IMR-90 (cell line): Measurements from ENCODE around the gene NKAIN2. TPM values are rescaled to one million over a fixed set of nuclear protein-coding genes. Genes with fewer than 3 reads are reported as not detected.

Experiments
- ATAC-seq: fragments of 200-7000 bp; cut with Tn5 transposase; 2 replicates; pipeline ENCODE4 v1.9.1; 2020; ENCODE audit warnings: low read depth, mild to moderate bottlenecking, moderate library complexity
- BruUV-seq: library from RNA; stranded (reverse); fragments of 400-500 nt; replicated peaks from 2 replicates; lab custom pipeline; 2021; lab: Mats Ljungman, UMichigan
- CTCF ChIA-PET: fragments of 300-600 bp; formaldehyde crosslinking; extraction: SDS; loops from one replicate; lab custom pipeline; 2021; ENCODE audit warnings: antibody characterized with exemption; lab: Yijun Ruan, JAX
- POLR2A ChIA-PET: fragments of 300-600 bp; sonication (Branson Sonifier 250); formaldehyde crosslinking; loops from one replicate; lab custom pipeline; 2022; ENCODE audit warnings: antibody characterized with exemption; ENCODE audit not compliant: unreplicated experiment; lab: Charles Lee
- DNase-seq: peaks from one replicate; pipeline ENCODE4 v3.0.0; 2013
- H2AFZ ChIP-seq: replicated peaks from 2 replicates; pipeline ENCODE3; 2013; ENCODE audit warnings: low read length, mild to moderate bottlenecking; ENCODE audit not compliant: poor library complexity
- H2AK5ac ChIP-seq: 2 replicates; pipeline ENCODE4 v1.6.1; 2013; ENCODE audit warnings: low read depth, low read length, inconsistent platforms
- H2AK9ac ChIP-seq: replicated peaks from 2 replicates; pipeline ENCODE3; 2013; ENCODE audit warnings: mild to moderate bottlenecking, low read depth, low read length, moderate library complexity; ENCODE audit not compliant: poor library complexity
- H2BK120ac ChIP-seq: 2 replicates; pipeline ENCODE4 v1.6.1; 2013; ENCODE audit warnings: low read depth, low read length, inconsistent platforms
- H2BK15ac ChIP-seq: 3 replicates; pipeline ENCODE4 v1.6.1; 2013; ENCODE audit warnings: low read depth, low read length, inconsistent platforms
- H2BK20ac ChIP-seq: 2 replicates; pipeline ENCODE4 v1.6.1; 2013; ENCODE audit warnings: low read depth, mild to moderate bottlenecking, inconsistent platforms, low read length, moderate library complexity
- H2BK5ac ChIP-seq: 2 replicates; pipeline ENCODE4 v1.6.1; 2013; ENCODE audit warnings: mild to moderate bottlenecking, low read depth, low read length, inconsistent platforms; ENCODE audit not compliant: poor library complexity, severe bottlenecking
- H3K14ac ChIP-seq: replicated peaks from 2 replicates; pipeline ENCODE4 v1.6.1; 2013; ENCODE audit warnings: low read depth, low read length, inconsistent platforms
- H3K18ac ChIP-seq: 2 replicates; pipeline ENCODE4 v1.6.1; 2013; ENCODE audit warnings: low read depth, low read length, control low read depth
- H3K23ac ChIP-seq: 2 replicates; pipeline ENCODE4 v1.6.1; 2013; ENCODE audit warnings: low read depth, low read length, inconsistent platforms
- H3K27ac ChIP-seq: 2 replicates; pipeline ENCODE4 v1.5.1; 2013; ENCODE audit warnings: mild to moderate bottlenecking, control low read depth, low read length; ENCODE audit not compliant: insufficient read depth
- H3K27me3 ChIP-seq: 2 replicates; pipeline ENCODE4 v1.6.1; 2013; ENCODE audit warnings: low read length; ENCODE audit not compliant: control insufficient read depth, insufficient read depth
- H3K36me3 ChIP-seq: 2 replicates; pipeline ENCODE4 v1.6.1; 2013; ENCODE audit warnings: low read length, mixed read lengths; ENCODE audit not compliant: control insufficient read depth, insufficient read depth
- H3K4ac ChIP-seq: 2 replicates; pipeline ENCODE4 v1.6.1; 2013; ENCODE audit warnings: low read depth, low read length, inconsistent platforms
- H3K4me1 ChIP-seq: 2 replicates; pipeline ENCODE4 v1.6.1; 2013; ENCODE audit warnings: low read length, mixed read lengths; ENCODE audit not compliant: control insufficient read depth, insufficient read depth
- H3K4me2 ChIP-seq: 2 replicates; pipeline ENCODE4 v1.6.1; 2013; ENCODE audit warnings: low read depth, mild to moderate bottlenecking, control low read depth, low read length, moderate library complexity
- H3K4me3 ChIP-seq: 2 replicates; pipeline ENCODE4 v1.5.1; 2013; ENCODE audit warnings: low read depth, mild to moderate bottlenecking, control low read depth, low read length, moderate library complexity; ENCODE audit not compliant: insufficient read depth
- H3K56ac ChIP-seq: 2 replicates; pipeline ENCODE4 v1.6.1; 2013; ENCODE audit warnings: low read length, inconsistent platforms; ENCODE audit not compliant: insufficient read depth; ENCODE audit errors: extremely low read depth
- H3K79me1 ChIP-seq, 2 experiments: 2 replicates each; pipeline ENCODE4 v1.6.1; 2013; ENCODE audit warnings: low read length in 2 of 2, inconsistent platforms in 1 of 2, low read depth in 1 of 2
- H3K9ac ChIP-seq: 2 replicates; pipeline ENCODE4 v1.6.1; 2013; ENCODE audit warnings: low read depth, low read length, control low read depth
- H3K9me1 ChIP-seq: 2 replicates; pipeline ENCODE4 v1.6.1; 2013; ENCODE audit warnings: low read length, inconsistent platforms; ENCODE audit not compliant: insufficient read depth
- H3K9me3 ChIP-seq: 2 replicates; pipeline ENCODE4 v1.6.1; 2013; ENCODE audit warnings: low read length; ENCODE audit not compliant: control insufficient read depth, insufficient read depth
- H4K20me1 ChIP-seq: 2 replicates; pipeline ENCODE4 v1.6.1; 2013; ENCODE audit warnings: low read length, inconsistent platforms; ENCODE audit not compliant: insufficient read depth
- H4K5ac ChIP-seq: 2 replicates; pipeline ENCODE4 v1.6.1; 2013; ENCODE audit warnings: mild to moderate bottlenecking, low read depth, low read length, control low read depth
- H4K8ac ChIP-seq, 2 experiments: 2 replicates each; pipeline ENCODE4 v1.6.1; 2013; ENCODE audit warnings: low read depth in 2 of 2, low read length in 2 of 2, control low read depth in 1 of 2, inconsistent platforms in 1 of 2
- H4K91ac ChIP-seq: 2 replicates; pipeline ENCODE4 v1.6.1; 2013; ENCODE audit warnings: low read depth, low read length, inconsistent platforms; ENCODE audit not compliant: insufficient read depth
- BHLHE40 ChIP-seq: fragments of 150-350 bp; IDR thresholded peaks from 2 replicates; pipeline ENCODE4 v1.6.1; 2016; ENCODE audit warnings: mild to moderate bottlenecking, low read depth, low read length
- CEBPB ChIP-seq: IDR thresholded peaks from 2 replicates; pipeline ENCODE4 v1.6.1; 2012; ENCODE audit warnings: low read depth, low read length, improper control_type of control experiment
- CHD1 ChIP-seq: IDR thresholded peaks from 2 replicates; pipeline ENCODE4 v1.6.1; 2012; ENCODE audit warnings: low read depth, low read length, improper control_type of control experiment
- ELK1 ChIP-seq: fragments of 150-350 bp; IDR thresholded peaks from 2 replicates; pipeline ENCODE4 v1.6.1; 2016; ENCODE audit warnings: low read depth, mild to moderate bottlenecking, low read length, moderate library complexity, borderline replicate concordance
- FOS ChIP-seq: fragments of 150-350 bp; IDR thresholded peaks from 2 replicates; pipeline ENCODE4 v1.6.1; 2016; ENCODE audit warnings: low read depth, low read length
- MAFK ChIP-seq: IDR thresholded peaks from 2 replicates; pipeline ENCODE4 v1.6.1; 2012; ENCODE audit warnings: low read depth, low read length, improper control_type of control experiment
- MAZ ChIP-seq: IDR thresholded peaks from 2 replicates; pipeline ENCODE4 v1.6.1; 2012; ENCODE audit warnings: low read depth, mild to moderate bottlenecking, low read length, improper control_type of control experiment, moderate library complexity, borderline replicate concordance
- MXI1 ChIP-seq: IDR thresholded peaks from 2 replicates; pipeline ENCODE4 v1.6.1; 2012; ENCODE audit warnings: low read depth, mild to moderate bottlenecking, low read length, moderate library complexity, borderline replicate concordance
- NFE2L2 ChIP-seq: fragments of 150-350 bp; IDR thresholded peaks from 2 replicates; pipeline ENCODE4 v1.6.1; 2016; ENCODE audit warnings: low read depth, mild to moderate bottlenecking, low read length
- POLR2A ChIP-seq: IDR thresholded peaks from 2 replicates; pipeline ENCODE4 v1.6.1; 2012; ENCODE audit warnings: mild to moderate bottlenecking, low read depth, low read length
- RAD21 ChIP-seq: IDR thresholded peaks from 2 replicates; pipeline ENCODE4 v1.6.1; 2012; ENCODE audit warnings: low read length, improper control_type of control experiment
- RCOR1 ChIP-seq: IDR thresholded peaks from 2 replicates; pipeline ENCODE4 v1.6.1; 2012; ENCODE audit warnings: mild to moderate bottlenecking, low read length, improper control_type of control experiment; ENCODE audit not compliant: insufficient replicate concordance
- RFX5 ChIP-seq: IDR thresholded peaks from 2 replicates; pipeline ENCODE4 v1.8.0; 2012; ENCODE audit warnings: low read depth, mild to moderate bottlenecking, low read length, moderate library complexity
- SMC3 ChIP-seq: fragments of 150-350 bp; IDR thresholded peaks from 2 replicates; pipeline ENCODE4 v1.6.1; 2016; ENCODE audit warnings: low read depth, mild to moderate bottlenecking, antibody characterized with exemption, low read length, moderate library complexity
- WGBS, 2 experiments: methylation state at CpG; one replicate each; pipeline versions ENCODE4 v1.1.5 to v1.1.7; 2013; ENCODE audit warnings: missing lambda C conversion rate in 2 of 2; ENCODE audit not compliant: insufficient read length in 1 of 2; ENCODE audit errors: extremely low coverage in 2 of 2; 5-methylcytosine and 5-hydroxymethylcytosine counted together
- dilution Hi-C: fragments of 300-500 bp; cut with HindIII; formaldehyde crosslinking; loops from one replicate; pipeline ENCODE4 v1.14.3; 2018; ENCODE audit warnings: low sequenced_read_pairs; ENCODE audit not compliant: unreplicated experiment
- in situ Hi-C: fragments of 300-500 bp; cut with MboI; formaldehyde crosslinking; loops from 3 replicates; pipeline ENCODE4 v1.14.3; 2019; ENCODE audit warnings: low sequenced_read_pairs, inconsistent platforms, mixed read lengths
- intact Hi-C: fragments of 100-400 bp; cut with micrococcal nuclease; formaldehyde crosslinking; loops from 2 replicates; pipeline ENCODE4 v1.10.0; 2022
- polyA plus RNA-seq, 3 experiments: library from polyadenylated mRNA; depleted of rRNA; stranded (reverse); fragments of >200 nt; gene quantifications; 2 replicates each; pipeline ENCODE4 v1.2.3, GENCODE V29; 2012; ENCODE audit warnings: low replicate concordance in 1 of 3
- total RNA-seq: library from RNA; depleted of rRNA; stranded (reverse); fragments of >200 nt; gene quantifications from 2 replicates; pipeline ENCODE4 v1.2.3, GENCODE V29; 2012
- TF ChIP-seq, protein P1 (sequence below): conservative IDR thresholded peaks from 2 replicates; pipeline ENCODE4 v1.5.1; 2012; ENCODE audit warnings: mild to moderate bottlenecking, low read depth, low read length, improper control_type of control experiment
- TF ChIP-seq, protein P2 (sequence below): fragments of 150-350 bp; IDR thresholded peaks from 2 replicates; pipeline ENCODE4 v1.6.1; 2017; ENCODE audit warnings: mild to moderate bottlenecking, antibody characterized with exemption, low read length, low read depth

The NKAIN2 gene
- total and polyA plus RNA-seq, 2 of the 4 experiments (the other 2 are of a cell fraction), result not detected

GRCh38 chr6:124203812-124204167 is 400.1 kb downstream of the NKAIN2 start:
- H3K4me1 ChIP-seq, result no peaks in the 10 kb centered on the region
- no peaks in the 10 kb centered on the region for H3K9me1 ChIP-seq
- H4K8ac ChIP-seq, result no peak overlapping the region
- no peak overlapping the region for H2BK120ac ChIP-seq
- POLR2A ChIA-PET, result no interaction called here
- no peaks in the 10 kb centered on the region for H3K36me3 ChIP-seq
- no peak overlapping the region for H3K18ac ChIP-seq
- no peaks in the 10 kb centered on the region for H4K20me1 ChIP-seq
- no peak overlapping the region for H3K4ac ChIP-seq
- H3K4me2 ChIP-seq, result no peak overlapping the region
- H3K14ac ChIP-seq, result no peak overlapping the region
- DNase-seq (no peak), ATAC-seq (no peak)
- H2AK9ac ChIP-seq, result no peak overlapping the region
- no peak overlapping the region for H3K56ac ChIP-seq
- TF ChIP-seq SMC3, result no peak
- TF ChIP-seq NFE2L2, result no peak
- TF ChIP-seq RFX5, result no peak
- no peak for TF ChIP-seq RAD21
- TF ChIP-seq MAZ, result no peak
- no peak for TF ChIP-seq BHLHE40
- TF ChIP-seq, protein P1, sequence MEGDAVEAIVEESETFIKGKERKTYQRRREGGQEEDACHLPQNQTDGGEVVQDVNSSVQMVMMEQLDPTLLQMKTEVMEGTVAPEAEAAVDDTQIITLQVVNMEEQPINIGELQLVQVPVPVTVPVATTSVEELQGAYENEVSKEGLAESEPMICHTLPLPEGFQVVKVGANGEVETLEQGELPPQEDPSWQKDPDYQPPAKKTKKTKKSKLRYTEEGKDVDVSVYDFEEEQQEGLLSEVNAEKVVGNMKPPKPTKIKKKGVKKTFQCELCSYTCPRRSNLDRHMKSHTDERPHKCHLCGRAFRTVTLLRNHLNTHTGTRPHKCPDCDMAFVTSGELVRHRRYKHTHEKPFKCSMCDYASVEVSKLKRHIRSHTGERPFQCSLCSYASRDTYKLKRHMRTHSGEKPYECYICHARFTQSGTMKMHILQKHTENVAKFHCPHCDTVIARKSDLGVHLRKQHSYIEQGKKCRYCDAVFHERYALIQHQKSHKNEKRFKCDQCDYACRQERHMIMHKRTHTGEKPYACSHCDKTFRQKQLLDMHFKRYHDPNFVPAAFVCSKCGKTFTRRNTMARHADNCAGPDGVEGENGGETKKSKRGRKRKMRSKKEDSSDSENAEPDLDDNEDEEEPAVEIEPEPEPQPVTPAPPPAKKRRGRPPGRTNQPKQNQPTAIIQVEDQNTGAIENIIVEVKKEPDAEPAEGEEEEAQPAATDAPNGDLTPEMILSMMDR, result no peak
- TF ChIP-seq MXI1, result no peak
- TF ChIP-seq MAFK, result no peak
- TF ChIP-seq CEBPB, result no peak
- no peak for TF ChIP-seq FOS
- TF ChIP-seq ELK1, result no peak
- no peak for TF ChIP-seq CHD1
- TF ChIP-seq, protein P2, sequence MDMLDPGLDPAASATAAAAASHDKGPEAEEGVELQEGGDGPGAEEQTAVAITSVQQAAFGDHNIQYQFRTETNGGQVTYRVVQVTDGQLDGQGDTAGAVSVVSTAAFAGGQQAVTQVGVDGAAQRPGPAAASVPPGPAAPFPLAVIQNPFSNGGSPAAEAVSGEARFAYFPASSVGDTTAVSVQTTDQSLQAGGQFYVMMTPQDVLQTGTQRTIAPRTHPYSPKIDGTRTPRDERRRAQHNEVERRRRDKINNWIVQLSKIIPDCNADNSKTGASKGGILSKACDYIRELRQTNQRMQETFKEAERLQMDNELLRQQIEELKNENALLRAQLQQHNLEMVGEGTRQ, result no peak
- no peak for TF ChIP-seq POLR2A
- no peak for TF ChIP-seq RCOR1
- no peak overlapping the region for H2BK20ac ChIP-seq
- H3K79me1 ChIP-seq, result no peaks in the 10 kb centered on the region
- intact Hi-C loops, result no loop called here
- H3K9me3 ChIP-seq, result no peaks in the 10 kb centered on the region
- BruUV-seq, result no TSS peak
- no peak overlapping the region for H2AFZ ChIP-seq
- no peak overlapping the region for H3K4me3 ChIP-seq
- whole genome bisulfite sequencing, 2 experiments, result no CpG with 5 or more reads among the region's 2 CpGs
- no peak overlapping the region for H3K27ac ChIP-seq
- H2AK5ac ChIP-seq, result no peak overlapping the region
- H3K27me3 ChIP-seq, result no peaks in the 10 kb centered on the region
- dilution Hi-C loops, result no loop called here
- no peak overlapping the region for H4K5ac ChIP-seq
- H2BK15ac ChIP-seq, result no peak overlapping the region
- no peak overlapping the region for H3K9ac ChIP-seq
- H3K23ac ChIP-seq, result no peak overlapping the region
- no peak overlapping the region for H2BK5ac ChIP-seq
- in situ Hi-C loops, result no loop called here
- no peak overlapping the region for H4K91ac ChIP-seq
- CTCF ChIA-PET, result no interaction called here
